ENCODE measurements around the gene MFGE8.
A peak's percentile ranks its signal among the peaks of the same experiment; 100 is the strongest.

MFGE8 gene

GRCh38 chr15:88904257-88904623 is 8.9 kb downstream of the MFGE8 start:
- TF ChIP-seq, protein P1, sequence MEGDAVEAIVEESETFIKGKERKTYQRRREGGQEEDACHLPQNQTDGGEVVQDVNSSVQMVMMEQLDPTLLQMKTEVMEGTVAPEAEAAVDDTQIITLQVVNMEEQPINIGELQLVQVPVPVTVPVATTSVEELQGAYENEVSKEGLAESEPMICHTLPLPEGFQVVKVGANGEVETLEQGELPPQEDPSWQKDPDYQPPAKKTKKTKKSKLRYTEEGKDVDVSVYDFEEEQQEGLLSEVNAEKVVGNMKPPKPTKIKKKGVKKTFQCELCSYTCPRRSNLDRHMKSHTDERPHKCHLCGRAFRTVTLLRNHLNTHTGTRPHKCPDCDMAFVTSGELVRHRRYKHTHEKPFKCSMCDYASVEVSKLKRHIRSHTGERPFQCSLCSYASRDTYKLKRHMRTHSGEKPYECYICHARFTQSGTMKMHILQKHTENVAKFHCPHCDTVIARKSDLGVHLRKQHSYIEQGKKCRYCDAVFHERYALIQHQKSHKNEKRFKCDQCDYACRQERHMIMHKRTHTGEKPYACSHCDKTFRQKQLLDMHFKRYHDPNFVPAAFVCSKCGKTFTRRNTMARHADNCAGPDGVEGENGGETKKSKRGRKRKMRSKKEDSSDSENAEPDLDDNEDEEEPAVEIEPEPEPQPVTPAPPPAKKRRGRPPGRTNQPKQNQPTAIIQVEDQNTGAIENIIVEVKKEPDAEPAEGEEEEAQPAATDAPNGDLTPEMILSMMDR (IDR thresholded peaks at IDR 0.05; ENCODE audit: low read depth, low read length): no peak
- in situ Hi-C loops (cut with HindIII; ENCODE audit: low sequenced_read_pairs): loop anchor here (25.0 kb wide), 1 partner anchor 108 kb away; no protein-coding TSS in a partner anchor
- no peak overlapping the region for H3K4me3 ChIP-seq (ENCODE audit: low read depth, low read length)
- no peak for DNase-seq (ENCODE audit: low read depth, low spot score)

GRCh38 chr15:88902846-88903245 is 10.3 kb downstream of the MFGE8 start:
- TF ChIP-seq, protein P1 (IDR thresholded peaks at IDR 0.05; ENCODE audit: low read depth, low read length): no peak
- H3K4me3 ChIP-seq (ENCODE audit: low read depth, low read length): no peak overlapping the region
- in situ Hi-C loops (cut with HindIII; ENCODE audit: low sequenced_read_pairs): loop anchor here (25.0 kb wide), 1 partner anchor 109 kb away; no protein-coding TSS in a partner anchor
- no peak for DNase-seq (ENCODE audit: low read depth, low spot score)

DNA sequence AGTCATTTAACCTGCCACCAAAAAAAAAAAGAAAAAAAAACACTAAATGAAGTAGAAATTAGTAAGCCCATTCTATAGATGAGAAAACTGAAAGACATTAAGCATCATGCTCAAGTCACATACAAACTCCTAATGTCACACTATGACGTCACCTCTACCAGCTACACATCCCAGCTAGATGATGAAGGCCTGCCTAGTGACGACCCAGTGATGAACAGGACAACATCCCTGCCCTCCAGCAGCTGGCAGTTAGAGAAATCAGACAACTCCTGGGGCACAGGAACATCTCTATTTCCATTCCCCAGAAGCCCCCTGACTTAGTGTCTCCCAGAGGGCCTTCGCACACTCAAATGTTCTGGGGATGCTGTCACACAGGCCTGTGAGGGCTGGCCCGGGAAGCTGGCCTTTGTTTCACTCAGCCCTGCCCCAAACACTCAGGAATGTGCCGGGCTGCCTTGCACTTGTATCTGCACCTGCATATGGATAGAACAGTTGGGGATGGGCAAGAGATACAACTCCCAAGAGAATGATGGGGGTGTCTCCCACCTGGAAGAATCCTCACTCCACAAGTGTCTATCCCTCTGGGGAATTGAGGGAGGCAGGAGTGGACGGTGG is 10.9 kb downstream of the MFGE8 start:
- TF ChIP-seq, protein P1 (IDR thresholded peaks at IDR 0.05; ENCODE audit: low read depth, low read length): no peak
- no peak overlapping the region for H3K4me3 ChIP-seq (ENCODE audit: low read depth, low read length)
- DNase-seq (ENCODE audit: low read depth, low spot score): no peak
- in situ Hi-C loops (cut with HindIII; ENCODE audit: low sequenced_read_pairs): loop anchor here (25.0 kb wide), 1 partner anchor 110 kb away; no protein-coding TSS in a partner anchor

DNA sequence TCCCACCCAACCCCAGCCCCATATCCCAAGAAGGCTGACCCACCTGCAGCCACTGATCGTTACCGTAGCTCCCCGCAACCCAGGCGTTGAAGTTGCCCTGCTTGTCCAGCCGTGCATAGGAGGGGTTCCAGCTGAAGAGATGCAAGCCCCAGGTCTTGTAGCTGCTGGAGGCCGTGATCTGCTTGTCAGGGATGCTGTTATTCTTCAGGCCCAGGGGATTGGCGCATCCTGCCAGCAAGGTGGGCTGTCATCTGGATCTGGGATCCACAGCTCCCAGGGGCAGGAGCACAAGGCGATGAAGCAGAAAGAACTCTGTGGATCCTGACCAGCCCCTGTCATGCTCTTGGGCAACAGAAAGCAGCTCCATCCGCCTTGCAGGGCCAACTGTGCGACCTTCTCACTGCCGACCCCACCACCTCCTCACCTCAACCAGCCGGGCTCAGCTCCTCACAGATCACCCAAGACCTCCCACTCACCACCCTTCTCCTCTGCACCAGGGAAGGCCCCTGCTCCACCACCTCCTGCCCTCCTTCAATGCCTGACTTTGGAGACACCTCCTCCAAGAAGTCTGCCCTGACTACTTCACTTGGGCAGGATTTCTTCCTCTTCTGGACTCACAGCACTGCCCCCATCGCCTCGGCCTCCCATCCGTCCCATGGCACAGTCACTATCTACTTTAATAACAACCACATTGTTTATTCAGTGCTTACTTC is 11.5 kb downstream of the MFGE8 start:
- H3K4me3 ChIP-seq (ENCODE audit: low read depth, low read length): no peak overlapping the region
- DNase-seq (ENCODE audit: low read depth, low spot score): no peak
- in situ Hi-C loops (cut with HindIII; ENCODE audit: low sequenced_read_pairs): loop anchor here (25.0 kb wide), 1 partner anchor 111 kb away; no protein-coding TSS in a partner anchor
- TF ChIP-seq, protein P1 (IDR thresholded peaks at IDR 0.05; ENCODE audit: low read depth, low read length): no peak

DNA sequence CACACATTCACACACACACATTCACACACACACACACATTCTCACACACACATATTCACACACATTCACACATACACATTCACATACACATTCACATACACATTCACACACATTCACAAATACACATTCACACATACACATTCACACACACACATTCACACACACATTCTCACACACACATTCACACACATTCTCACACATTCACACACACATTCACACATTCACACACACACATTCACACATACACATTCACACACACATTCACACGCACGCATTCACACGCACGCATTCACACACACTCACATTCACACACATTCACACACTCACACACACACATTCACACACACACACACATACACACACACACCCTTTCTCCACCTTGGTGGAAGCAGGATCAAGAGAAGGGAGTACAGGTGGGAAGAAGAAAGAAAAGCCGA is 12.2 kb downstream of the MFGE8 start:
- in situ Hi-C loops (cut with HindIII; ENCODE audit: low sequenced_read_pairs): loop anchor here (25.0 kb wide), 1 partner anchor 111 kb away; no protein-coding TSS in a partner anchor
- no peak for DNase-seq (ENCODE audit: low read depth, low spot score)
- no peak overlapping the region for H3K4me3 ChIP-seq (ENCODE audit: low read depth, low read length)
- TF ChIP-seq, protein P1 (IDR thresholded peaks at IDR 0.05; ENCODE audit: low read depth, low read length): no peak

GRCh38 chr15:88900309-88900981 is 12.7 kb downstream of the MFGE8 start:
- no peak overlapping the region for H3K4me3 ChIP-seq (ENCODE audit: low read depth, low read length)
- TF ChIP-seq, protein P1 (IDR thresholded peaks at IDR 0.05; ENCODE audit: low read depth, low read length): no peak
- in situ Hi-C loops (cut with HindIII; ENCODE audit: low sequenced_read_pairs): loop anchor here (25.0 kb wide), 1 partner anchor 112 kb away; no protein-coding TSS in a partner anchor
- peak; percentile 36 for DNase-seq (ENCODE audit: low read depth, low spot score)
